Skeletal muscle tissue (tissue), 4 donors: ENCODE data around the gene ASAP2. TPM values are rescaled to one million over a fixed set of nuclear protein-coding genes. Genes with fewer than 3 reads are reported as not detected.
A peak's percentile ranks its signal among the peaks of the same experiment; 100 is the strongest.

Source experiments
- H3K27ac ChIP-seq: one replicate; pipeline ENCODE4 v1.7.0; 2013; ENCODE audit warnings: mild to moderate bottlenecking, low read depth, low read length, inconsistent platforms
- H3K27me3 ChIP-seq, 3 donors: one replicate each; pipeline ENCODE4 v1.7.0; 2013; ENCODE audit warnings: low read length in 3 of 3; ENCODE audit not compliant: control insufficient read depth in 3 of 3, insufficient read depth in 3 of 3
- H3K36me3 ChIP-seq, 3 donors: one replicate each; pipeline ENCODE4 v1.7.0; 2013; ENCODE audit warnings: low read length in 3 of 3; ENCODE audit not compliant: control insufficient read depth in 3 of 3, insufficient read depth in 3 of 3
- H3K4me1 ChIP-seq, 3 donors: one replicate each; pipeline ENCODE4 v1.7.0; 2013; ENCODE audit warnings: low read length in 3 of 3, mild to moderate bottlenecking in 3 of 3; ENCODE audit not compliant: control insufficient read depth in 3 of 3, insufficient read depth in 3 of 3
- H3K4me3 ChIP-seq, 3 donors: one replicate each; pipeline ENCODE4 v1.7.0; 2013; ENCODE audit warnings: low read length in 3 of 3
- H3K9ac ChIP-seq, 3 donors: one replicate each; pipeline ENCODE4 v1.7.0; 2013; ENCODE audit warnings: low read length in 3 of 3, mild to moderate bottlenecking in 3 of 3, moderate library complexity in 2 of 3, low read depth in 1 of 3
- H3K9me3 ChIP-seq, 3 donors: one replicate each; pipeline ENCODE4 v1.7.0; 2013; ENCODE audit warnings: low read length in 3 of 3; ENCODE audit not compliant: control insufficient read depth in 3 of 3
- total RNA-seq: library from RNA; depleted of rRNA; stranded (reverse); fragments of >200 nt; gene quantifications from one replicate; pipeline ENCODE4 v1.2.3, GENCODE V29; 2014
- donor health status: Osteomylitis.

Gene ASAP2
- total RNA-seq, 1 donor from 2014 or later: 17.7 TPM

- no peaks in the 10 kb centered on the region for H3K27me3 ChIP-seq
- peaks cover 0 to 2% (median 0%) of the 10 kb centered on the region in 3 donors for H3K36me3 ChIP-seq
- H3K4me3 ChIP-seq: no peak overlapping the region
- H3K27ac ChIP-seq: no peak overlapping the region
- no peak overlapping the region for H3K9ac ChIP-seq
- no peaks in the 10 kb centered on the region for H3K9me3 ChIP-seq
- H3K4me1 ChIP-seq: peaks cover 27 to 34% (median 34%) of the 10 kb centered on the region in 3 donors
Measured at GRCh38 chr2:9276901-9277451, 70.4 kb downstream of the ASAP2 start.

DNA sequence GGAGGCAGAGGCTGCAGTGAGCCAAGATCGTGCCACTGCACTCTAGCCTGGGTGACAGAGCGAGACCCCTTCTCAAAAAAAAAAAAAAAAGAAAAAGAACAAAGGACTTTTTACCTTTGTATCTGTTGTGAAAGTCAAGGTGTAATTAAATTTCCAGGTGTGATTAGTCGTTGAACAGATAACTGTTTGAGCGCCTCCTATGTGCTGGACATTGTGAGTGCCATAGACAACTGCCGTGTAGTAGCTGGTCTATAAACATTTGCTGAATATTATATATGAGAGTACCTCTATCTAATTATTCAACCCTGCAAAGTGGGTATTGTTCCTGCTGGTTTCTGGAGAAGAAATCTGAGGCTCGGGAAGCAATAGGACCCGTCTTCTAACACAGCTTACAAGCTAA, 71.8 kb downstream of the ASAP2 start:
- Histone ChIP-seq H3K4me3 (no peak overlapping the region), H3K27ac (no peak overlapping the region), H3K27me3 (no peaks in the 10 kb centered on the region), H3K9me3 (no peaks in the 10 kb centered on the region), H3K36me3 (peaks cover 0 to 2% (median 0%) of the 10 kb centered on the region in 3 donors), H3K9ac (no peak overlapping the region), H3K4me1 (peaks cover 42 to 44% (median 44%) of the 10 kb centered on the region in 3 donors)

GRCh38 chr2:9279426-9279825, 72.8 kb downstream of the ASAP2 start:
- Histone ChIP-seq H3K4me3 (no peak overlapping the region), H3K4me1 (peaks cover 44% of the 10 kb centered on the region in 3 donors), H3K27me3 (no peaks in the 10 kb centered on the region), H3K9ac (no peak overlapping the region), H3K27ac (no peak overlapping the region), H3K9me3 (no peaks in the 10 kb centered on the region), H3K36me3 (peaks cover 0 to 2% (median 0%) of the 10 kb centered on the region in 3 donors)

DNA sequence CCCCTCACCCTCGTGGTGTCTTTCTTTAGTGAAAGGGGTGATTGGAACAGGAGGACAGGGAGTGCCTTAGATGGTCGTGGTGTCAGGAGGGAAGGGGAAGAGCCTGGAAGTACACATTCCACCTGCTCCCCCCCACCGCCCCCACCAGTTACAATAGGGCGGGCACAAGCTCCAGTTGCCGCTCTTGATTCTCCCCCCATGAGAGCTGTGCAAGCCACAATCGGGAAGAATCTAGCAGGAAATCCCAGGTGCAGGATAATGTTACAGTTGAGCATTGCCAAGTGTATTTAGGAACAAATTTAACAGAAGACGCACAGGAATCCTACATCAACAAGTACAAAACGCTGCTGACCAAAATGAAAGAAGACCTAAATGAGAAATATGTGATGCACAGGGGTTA, 73.6 kb downstream of the ASAP2 start:
- Histone ChIP-seq H3K27ac (no peak overlapping the region), H3K4me1 (peaks cover 38 to 42% (median 42%) of the 10 kb centered on the region in 3 donors), H3K4me3 (no peak overlapping the region), H3K36me3 (peaks cover 0 to 2% (median 0%) of the 10 kb centered on the region in 3 donors), H3K9me3 (no peaks in the 10 kb centered on the region), H3K9ac (no peak overlapping the region), H3K27me3 (no peaks in the 10 kb centered on the region)

GRCh38 chr2:9281145-9281544, 74.5 kb downstream of the ASAP2 start:
- Histone ChIP-seq H3K9ac (no peak overlapping the region), H3K27me3 (no peaks in the 10 kb centered on the region), H3K4me1 (peaks cover 30 to 41% (median 36%) of the 10 kb centered on the region in 3 donors), H3K9me3 (no peaks in the 10 kb centered on the region), H3K4me3 (no peak overlapping the region), H3K27ac (no peak overlapping the region), H3K36me3 (peaks cover 0 to 2% (median 0%) of the 10 kb centered on the region in 3 donors)

GRCh38 chr2:9282128-9283112, 75.8 kb downstream of the ASAP2 start:
- Histone ChIP-seq H3K9ac (peak overlapping the region in 1 of 3 donors; percentile 40), H3K9me3 (no peaks in the 10 kb centered on the region), H3K4me1 (peaks cover 23 to 39% (median 30%) of the 10 kb centered on the region in 3 donors), H3K27ac (no peak overlapping the region), H3K36me3 (peaks cover 0 to 5% (median 0%) of the 10 kb centered on the region in 3 donors), H3K4me3 (no peak overlapping the region), H3K27me3 (no peaks in the 10 kb centered on the region)

DNA sequence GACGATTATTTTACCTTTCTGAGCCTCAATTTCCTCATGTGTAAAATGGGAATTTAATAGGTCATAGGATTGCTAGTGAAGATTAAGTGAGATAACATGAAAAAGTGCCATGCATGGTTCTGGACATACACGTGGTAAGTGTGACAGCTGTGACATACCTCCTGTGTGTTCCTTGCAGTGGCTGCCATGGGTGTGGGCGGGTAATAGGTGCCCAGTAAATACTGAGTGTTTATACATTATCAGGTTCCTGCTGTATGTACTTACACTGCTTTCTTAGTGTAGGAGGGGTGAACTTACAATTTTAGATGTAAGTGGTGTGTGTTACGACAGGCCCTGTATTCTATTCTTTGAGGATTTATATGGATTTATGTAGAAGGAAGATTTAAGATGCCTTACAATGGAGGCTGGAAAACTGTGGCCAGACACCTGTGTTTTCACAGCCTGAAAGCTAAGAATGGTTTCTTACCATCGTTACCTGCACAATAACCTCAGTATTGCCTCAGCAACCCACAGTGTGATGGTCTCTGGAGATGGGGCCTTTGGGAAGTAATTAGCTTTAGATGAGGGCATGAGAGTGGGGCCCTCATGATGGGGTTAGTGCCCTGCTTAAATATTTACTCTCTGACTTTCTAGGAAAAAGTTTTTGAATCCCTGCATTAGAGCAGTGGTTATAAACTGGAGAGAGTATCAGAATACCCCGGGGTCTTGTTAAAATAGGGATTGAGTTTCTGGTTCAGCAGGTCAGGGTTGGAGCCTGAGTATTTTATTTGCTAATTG, 78.1 kb downstream of the ASAP2 start:
- Histone ChIP-seq H3K27ac (no peak overlapping the region), H3K36me3 (peaks cover 0 to 3% (median 0%) of the 10 kb centered on the region in 3 donors), H3K9me3 (no peaks in the 10 kb centered on the region), H3K27me3 (no peaks in the 10 kb centered on the region), H3K4me1 (peaks cover 15 to 34% (median 26%) of the 10 kb centered on the region in 3 donors), H3K9ac (no peak overlapping the region), H3K4me3 (no peak overlapping the region)

- Histone ChIP-seq H3K9me3 (no peaks in the 10 kb centered on the region), H3K9ac (no peak overlapping the region), H3K27me3 (no peaks in the 10 kb centered on the region), H3K36me3 (peaks cover 0 to 3% (median 0%) of the 10 kb centered on the region in 3 donors), H3K27ac (no peak overlapping the region), H3K4me3 (no peak overlapping the region), H3K4me1 (peaks cover 10 to 34% (median 22%) of the 10 kb centered on the region in 3 donors)
Measured at GRCh38 chr2:9285385-9285920, 78.8 kb downstream of the ASAP2 start.

DNA sequence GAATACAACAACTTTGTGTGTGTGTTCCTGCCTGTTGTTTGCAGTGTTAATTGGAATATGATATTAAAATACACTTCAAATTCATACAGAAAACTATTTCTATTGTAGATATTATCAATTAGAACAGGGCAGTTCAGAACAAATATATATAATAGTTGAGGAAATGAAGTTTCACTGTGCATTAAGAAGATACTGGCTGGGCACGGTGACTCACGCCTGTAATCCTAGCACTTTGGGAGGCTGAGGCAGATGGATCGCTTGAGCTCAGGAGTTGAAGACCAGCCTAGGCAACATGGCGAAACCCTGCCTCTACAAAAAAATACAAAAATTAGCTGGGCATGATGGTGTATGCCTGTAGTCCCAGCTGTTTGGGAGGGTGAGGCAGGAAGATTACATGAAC, 79.3 kb downstream of the ASAP2 start:
- H3K36me3 ChIP-seq: peaks cover 0 to 3% (median 0%) of the 10 kb centered on the region in 3 donors
- peaks cover 10 to 34% (median 22%) of the 10 kb centered on the region in 3 donors for H3K4me1 ChIP-seq
- no peaks in the 10 kb centered on the region for H3K9me3 ChIP-seq
- H3K27ac ChIP-seq: no peak overlapping the region
- no peak overlapping the region for H3K9ac ChIP-seq
- H3K4me3 ChIP-seq: no peak overlapping the region
- H3K27me3 ChIP-seq: no peaks in the 10 kb centered on the region
